Measurements from ENCODE around the gene TLL2.

- TF ChIP-seq CTCF (IDR thresholded peaks at IDR 0.05), result no peak
- TF ChIP-seq POLR2A (IDR thresholded peaks at IDR 0.05), result no peak
Measured at GRCh38 chr10:96406091-96406490, 107.6 kb downstream of the TLL2 start.
